OCI-LY1 (cell line): ENCODE results near the gene ROBO1.

ENCODE experiments used
- EZH2 ChIP-seq: fragments of 200-600 bp; sonication (generic), shearing (Covaris generic); IDR thresholded peaks from 2 replicates; pipeline ENCODE4 v1.8.0; 2017; ENCODE audit warnings: borderline replicate concordance, mixed run types, mild to moderate bottlenecking, antibody characterized with exemption, low read length, moderate library complexity, mixed read lengths
- TF ChIP-seq, protein P1 (sequence below): fragments of 200-600 bp; sonication (generic), shearing (Covaris generic); IDR thresholded peaks from 2 replicates; pipeline ENCODE4 v1.5.1; 2017; ENCODE audit warnings: mild to moderate bottlenecking, antibody characterized with exemption, low read length, moderate library complexity, mixed read lengths

DNA sequence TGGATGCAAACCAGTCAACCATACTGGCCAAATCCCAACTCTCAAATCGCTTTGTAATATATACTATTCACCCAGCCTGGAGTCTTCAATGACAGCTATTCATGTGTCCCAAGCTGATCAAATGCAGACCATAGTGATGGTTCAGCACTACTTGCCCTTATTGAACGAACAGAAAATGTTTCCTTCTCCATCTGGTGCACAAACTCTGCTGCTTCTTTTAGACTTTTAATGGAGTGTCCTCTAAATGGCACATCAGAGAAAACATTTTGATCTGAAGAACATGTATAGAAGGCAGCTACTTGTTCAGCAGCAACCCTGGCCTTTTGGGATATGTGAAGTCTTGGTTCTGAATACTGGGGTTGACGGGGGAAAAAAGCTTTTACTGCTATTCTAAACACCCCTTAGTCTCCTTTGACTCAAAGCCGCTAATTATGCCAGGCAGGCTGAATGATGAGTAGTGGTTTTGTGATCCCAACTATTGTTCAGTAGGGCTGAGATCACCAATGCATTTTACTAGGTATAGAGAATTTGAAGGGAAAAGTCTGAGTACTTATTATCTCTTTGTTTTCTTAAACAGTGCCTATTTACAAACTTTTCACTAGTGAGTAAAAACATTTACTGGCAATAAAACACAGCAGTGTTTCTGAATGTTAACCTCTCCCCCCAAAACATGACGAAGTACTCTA lies 781.2 kb downstream of the ROBO1 start:
- TF ChIP-seq, protein P1, sequence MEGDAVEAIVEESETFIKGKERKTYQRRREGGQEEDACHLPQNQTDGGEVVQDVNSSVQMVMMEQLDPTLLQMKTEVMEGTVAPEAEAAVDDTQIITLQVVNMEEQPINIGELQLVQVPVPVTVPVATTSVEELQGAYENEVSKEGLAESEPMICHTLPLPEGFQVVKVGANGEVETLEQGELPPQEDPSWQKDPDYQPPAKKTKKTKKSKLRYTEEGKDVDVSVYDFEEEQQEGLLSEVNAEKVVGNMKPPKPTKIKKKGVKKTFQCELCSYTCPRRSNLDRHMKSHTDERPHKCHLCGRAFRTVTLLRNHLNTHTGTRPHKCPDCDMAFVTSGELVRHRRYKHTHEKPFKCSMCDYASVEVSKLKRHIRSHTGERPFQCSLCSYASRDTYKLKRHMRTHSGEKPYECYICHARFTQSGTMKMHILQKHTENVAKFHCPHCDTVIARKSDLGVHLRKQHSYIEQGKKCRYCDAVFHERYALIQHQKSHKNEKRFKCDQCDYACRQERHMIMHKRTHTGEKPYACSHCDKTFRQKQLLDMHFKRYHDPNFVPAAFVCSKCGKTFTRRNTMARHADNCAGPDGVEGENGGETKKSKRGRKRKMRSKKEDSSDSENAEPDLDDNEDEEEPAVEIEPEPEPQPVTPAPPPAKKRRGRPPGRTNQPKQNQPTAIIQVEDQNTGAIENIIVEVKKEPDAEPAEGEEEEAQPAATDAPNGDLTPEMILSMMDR = no peak
- no peak for TF ChIP-seq EZH2
